ENCODE results near the gene ELOVL2. TPM values are rescaled to one million over a fixed set of nuclear protein-coding genes. Genes with fewer than 3 reads are reported as not detected.
"Not testable (repeated sequence)": the region's sequence is repeated elsewhere in the genome, so short reads cannot be mapped to it uniquely, and the experiment has no call there.

Gene ELOVL2
- total RNA-seq, 2 experiments from 2014 or later, result not detected

GRCh38 chr6:11008821-11009220, 35.3 kb downstream of the ELOVL2 start:
- Histone ChIP-seq H3K79me2 (ENCODE audit: insufficient read depth, low read depth, low read length) (no peaks in the 10 kb centered on the region), H3K9me3 (ENCODE audit: low read length) (no peaks in the 10 kb centered on the region), H3K9me2 (ENCODE audit: insufficient read depth, low read length) (no peaks in the 10 kb centered on the region), H4K20me1 (ENCODE audit: insufficient read depth, low read length) (no peaks in the 10 kb centered on the region), H3K4me2 (ENCODE audit: low read length) (no peak overlapping the region), H3K36me3 (ENCODE audit: insufficient read depth, low read length) (no peaks in the 10 kb centered on the region), H2AFZ (ENCODE audit: low read length) (no peak overlapping the region), H3K4me1 (ENCODE audit: insufficient read depth, low read length, poor library complexity, severe bottlenecking) (no peaks in the 10 kb centered on the region), H3K4me3 (ENCODE audit: low read depth, low read length, poor library complexity, severe bottlenecking) (no peak overlapping the region), H3K27ac (ENCODE audit: low read depth, low read length, poor library complexity, severe bottlenecking) (no peak overlapping the region)
- TF ChIP-seq, protein P1, sequence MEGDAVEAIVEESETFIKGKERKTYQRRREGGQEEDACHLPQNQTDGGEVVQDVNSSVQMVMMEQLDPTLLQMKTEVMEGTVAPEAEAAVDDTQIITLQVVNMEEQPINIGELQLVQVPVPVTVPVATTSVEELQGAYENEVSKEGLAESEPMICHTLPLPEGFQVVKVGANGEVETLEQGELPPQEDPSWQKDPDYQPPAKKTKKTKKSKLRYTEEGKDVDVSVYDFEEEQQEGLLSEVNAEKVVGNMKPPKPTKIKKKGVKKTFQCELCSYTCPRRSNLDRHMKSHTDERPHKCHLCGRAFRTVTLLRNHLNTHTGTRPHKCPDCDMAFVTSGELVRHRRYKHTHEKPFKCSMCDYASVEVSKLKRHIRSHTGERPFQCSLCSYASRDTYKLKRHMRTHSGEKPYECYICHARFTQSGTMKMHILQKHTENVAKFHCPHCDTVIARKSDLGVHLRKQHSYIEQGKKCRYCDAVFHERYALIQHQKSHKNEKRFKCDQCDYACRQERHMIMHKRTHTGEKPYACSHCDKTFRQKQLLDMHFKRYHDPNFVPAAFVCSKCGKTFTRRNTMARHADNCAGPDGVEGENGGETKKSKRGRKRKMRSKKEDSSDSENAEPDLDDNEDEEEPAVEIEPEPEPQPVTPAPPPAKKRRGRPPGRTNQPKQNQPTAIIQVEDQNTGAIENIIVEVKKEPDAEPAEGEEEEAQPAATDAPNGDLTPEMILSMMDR (conservative IDR thresholded peaks at IDR 0.05; ENCODE audit: low read length), result no peak
- no peak for TF ChIP-seq EZH2phosphoT487 (IDR thresholded peaks at IDR 0.05; ENCODE audit: borderline replicate concordance, low read depth, low read length)
- no TSS peak for BruUV-seq (replicated peaks)
- DNase-seq (ENCODE audit: low spot score), result no peak
- ChIA-PET POLR2A (interaction anchor here (0.7 kb wide), 1 partner anchor 32 kb away, joined by 3 read pairs; no protein-coding TSS in a partner anchor), CTCF (ENCODE audit: unreplicated experiment) (no interaction called here)
- intact Hi-C loops (cut with micrococcal nuclease; ENCODE audit: unreplicated experiment), result no loop called here

GRCh38 chr6:11007715-11008608, 36.1 kb downstream of the ELOVL2 start:
- ChIA-PET POLR2A (interaction anchor here (0.7 kb wide), 1 partner anchor 33 kb away, joined by 3 read pairs; no protein-coding TSS in a partner anchor), CTCF (ENCODE audit: unreplicated experiment) (no interaction called here)
- no peaks in the 10 kb centered on the region for H3K9me2 ChIP-seq (ENCODE audit: insufficient read depth, low read length)
- intact Hi-C loops (cut with micrococcal nuclease; ENCODE audit: unreplicated experiment), result no loop called here
- H4K20me1 ChIP-seq (ENCODE audit: insufficient read depth, low read length), result no peaks in the 10 kb centered on the region
- no peak for DNase-seq (ENCODE audit: low spot score)
- H3K4me1 ChIP-seq (ENCODE audit: insufficient read depth, low read length, poor library complexity, severe bottlenecking), result no peaks in the 10 kb centered on the region
- no peaks in the 10 kb centered on the region for H3K79me2 ChIP-seq (ENCODE audit: insufficient read depth, low read depth, low read length)
- no peaks in the 10 kb centered on the region for H3K36me3 ChIP-seq (ENCODE audit: insufficient read depth, low read length)
- no peaks in the 10 kb centered on the region for H3K9me3 ChIP-seq (ENCODE audit: low read length)
- no peak overlapping the region for H3K27ac ChIP-seq (ENCODE audit: low read depth, low read length, poor library complexity, severe bottlenecking)
- no peak overlapping the region for H3K4me2 ChIP-seq (ENCODE audit: low read length)
- no peak overlapping the region for H3K4me3 ChIP-seq (ENCODE audit: low read depth, low read length, poor library complexity, severe bottlenecking)
- no TSS peak for BruUV-seq (replicated peaks)
- TF ChIP-seq, protein P1 (conservative IDR thresholded peaks at IDR 0.05; ENCODE audit: low read length), result no peak
- no peak for TF ChIP-seq EZH2phosphoT487 (IDR thresholded peaks at IDR 0.05; ENCODE audit: borderline replicate concordance, low read depth, low read length)
- no peak overlapping the region for H2AFZ ChIP-seq (ENCODE audit: low read length)

DNA sequence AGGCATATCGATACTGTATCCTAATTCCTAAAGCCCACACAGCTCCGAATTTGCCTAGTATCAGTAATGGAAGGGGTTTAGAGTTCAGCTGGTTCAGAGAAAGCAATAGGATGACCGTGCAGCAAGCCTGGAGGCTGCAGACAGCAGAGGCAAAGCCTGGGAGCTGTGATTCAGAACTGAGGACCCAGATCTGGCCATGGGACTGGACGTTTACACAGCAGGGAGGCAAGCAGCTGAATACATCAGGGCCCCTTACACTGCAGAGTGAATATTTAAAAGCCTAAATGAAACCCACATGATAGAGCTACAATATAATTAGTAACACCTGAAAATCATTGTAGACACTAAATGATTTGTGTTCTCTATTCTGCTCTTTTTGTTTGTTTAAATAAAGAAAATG, 38.0 kb downstream of the ELOVL2 start:
- Histone ChIP-seq H3K4me1 (ENCODE audit: insufficient read depth, low read length, poor library complexity, severe bottlenecking) (no peaks in the 10 kb centered on the region), H3K27ac (ENCODE audit: low read depth, low read length, poor library complexity, severe bottlenecking) (no peak overlapping the region), H3K4me2 (ENCODE audit: low read length) (no peak overlapping the region), H3K79me2 (ENCODE audit: insufficient read depth, low read depth, low read length) (no peaks in the 10 kb centered on the region), H3K36me3 (ENCODE audit: insufficient read depth, low read length) (no peaks in the 10 kb centered on the region), H3K9me2 (ENCODE audit: insufficient read depth, low read length) (no peaks in the 10 kb centered on the region), H3K9me3 (ENCODE audit: low read length) (no peaks in the 10 kb centered on the region), H2AFZ (ENCODE audit: low read length) (no peak overlapping the region), H4K20me1 (ENCODE audit: insufficient read depth, low read length) (no peaks in the 10 kb centered on the region), H3K4me3 (ENCODE audit: low read depth, low read length, poor library complexity, severe bottlenecking) (no peak overlapping the region)
- no peak for TF ChIP-seq EZH2phosphoT487 (IDR thresholded peaks at IDR 0.05; ENCODE audit: borderline replicate concordance, low read depth, low read length)
- TF ChIP-seq, protein P1 (conservative IDR thresholded peaks at IDR 0.05; ENCODE audit: low read length), result no peak
- no TSS peak for BruUV-seq (replicated peaks)
- ChIA-PET POLR2A (interaction anchor here (0.6 to 0.8 kb wide), 3 partner anchors 12 to 621 kb away, joined by 3 to 6 read pairs (median 4); no protein-coding TSS in a partner anchor), CTCF (ENCODE audit: unreplicated experiment) (no interaction called here)
- DNase-seq (ENCODE audit: low spot score), result no peak
- intact Hi-C loops (cut with micrococcal nuclease; ENCODE audit: unreplicated experiment), result no loop called here

DNA sequence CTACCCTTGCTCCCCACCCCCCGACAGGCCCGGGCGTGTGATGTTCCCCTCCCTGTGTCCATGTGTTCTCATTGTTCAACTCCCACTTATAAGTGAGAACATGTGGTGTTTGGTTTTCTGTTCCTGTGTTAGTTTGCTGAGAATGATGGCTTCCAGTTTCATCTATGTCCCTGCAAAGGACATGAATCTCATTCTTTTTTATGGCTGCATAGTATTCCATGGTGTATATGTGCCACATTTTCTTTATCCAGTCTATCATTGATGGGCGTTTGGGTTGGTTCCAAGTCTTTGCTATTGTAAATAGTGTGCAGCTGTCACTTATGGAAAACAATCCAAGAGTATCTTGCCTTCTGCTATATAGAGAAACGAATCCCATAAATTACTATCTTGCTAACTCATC, 40.8 kb downstream of the ELOVL2 start:
- BruUV-seq (replicated peaks); H4K20me1 ChIP-seq (ENCODE audit: insufficient read depth, low read length); H3K9me3 ChIP-seq (ENCODE audit: low read length); H3K36me3 ChIP-seq (ENCODE audit: insufficient read depth, low read length); H3K27ac ChIP-seq (ENCODE audit: low read depth, low read length, poor library complexity, severe bottlenecking); H3K79me2 ChIP-seq (ENCODE audit: insufficient read depth, low read depth, low read length); H3K4me1 ChIP-seq (ENCODE audit: insufficient read depth, low read length, poor library complexity, severe bottlenecking); intact Hi-C loops (cut with micrococcal nuclease; ENCODE audit: unreplicated experiment); POLR2A ChIA-PET; H3K9me2 ChIP-seq (ENCODE audit: insufficient read depth, low read length); H2AFZ ChIP-seq (ENCODE audit: low read length); CTCF ChIA-PET (ENCODE audit: unreplicated experiment); H3K4me3 ChIP-seq (ENCODE audit: low read depth, low read length, poor library complexity, severe bottlenecking); H3K4me2 ChIP-seq (ENCODE audit: low read length); DNase-seq (ENCODE audit: low spot score): not testable (repeated sequence)

Data from OCI-LY7 (cell line).